Fibroblast of villous mesenchyme (primary cell): ENCODE results near the gene SUGT1. TPM values are rescaled to one million over a fixed set of nuclear protein-coding genes. Genes with fewer than 3 reads are reported as not detected.
A peak's percentile ranks its signal among the peaks of the same experiment; 100 is the strongest.
"Not testable (repeated sequence)": the region's sequence is repeated elsewhere in the genome, so short reads cannot be mapped to it uniquely, and the experiment has no call there.

Experiments used
- DNase-seq: peaks from one replicate; pipeline ENCODE4 v3.0.0-alpha.2; 2010; ENCODE audit warnings: low read depth
- H3K4me3 ChIP-seq: 2 replicates; pipeline ENCODE4 v1.5.1; 2011; ENCODE audit warnings: low read depth, mild to moderate bottlenecking, low read length
- total RNA-seq: library from RNA; depleted of rRNA; stranded (reverse); fragments of >200 nt; gene quantifications from 2 replicates; pipeline ENCODE4 v1.2.3, GENCODE V29; 2012
- TF ChIP-seq, protein P1 (sequence below): IDR thresholded peaks from 2 replicates; pipeline ENCODE4 v1.5.1; 2012; ENCODE audit warnings: low read depth, mild to moderate bottlenecking, low read length; ENCODE audit not compliant: insufficient read depth

SUGT1 gene
- total RNA-seq, result 36.4 and 47.1 TPM in 2 replicates

DNA sequence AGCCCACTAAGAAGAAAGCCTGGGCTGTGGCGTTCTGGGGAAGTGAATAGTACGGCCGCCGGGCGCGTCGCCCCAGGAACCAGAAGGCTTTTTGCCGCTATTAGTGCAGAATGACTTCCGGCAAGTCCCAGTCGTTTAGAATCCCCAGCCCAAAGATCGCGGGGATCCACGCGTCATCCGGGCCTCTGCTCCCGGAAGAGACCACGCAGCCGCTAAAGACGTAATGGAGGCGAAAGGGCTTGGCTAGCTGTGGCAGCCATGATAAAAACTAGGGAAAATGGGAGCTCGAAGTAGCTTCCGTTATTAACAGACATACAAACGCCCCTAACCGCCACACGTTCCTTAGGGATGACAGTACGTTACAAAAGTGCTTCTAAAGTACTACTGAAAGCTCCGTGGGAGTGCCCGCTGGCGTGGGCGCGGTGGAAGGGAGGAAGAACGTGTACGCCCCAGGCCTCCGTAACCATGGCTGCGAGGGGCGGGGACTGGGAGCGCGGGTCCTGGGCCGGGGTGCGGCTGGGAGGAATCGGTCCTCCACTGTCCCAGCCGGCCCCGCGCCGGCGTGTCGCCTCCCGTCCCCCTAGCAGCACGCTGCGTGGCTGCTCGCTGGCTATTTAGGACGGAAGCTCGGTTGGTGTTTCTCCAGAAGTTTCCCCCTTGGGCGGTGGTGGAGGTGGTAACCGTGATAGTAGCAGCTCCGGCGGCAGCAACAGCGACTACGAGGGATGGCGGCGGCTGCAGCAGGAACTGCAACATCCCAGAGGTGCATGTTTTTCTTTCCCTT lies at the start of gene SUGT1:
SUGT1 (plus strand) TSS at position 641 of the 784 bp plus-strand sequence; CDS start at position 726, 85 bp downstream.
- peak within 1 kb of the TSS; percentile 98 for H3K4me3 ChIP-seq
- TF ChIP-seq, protein P1, sequence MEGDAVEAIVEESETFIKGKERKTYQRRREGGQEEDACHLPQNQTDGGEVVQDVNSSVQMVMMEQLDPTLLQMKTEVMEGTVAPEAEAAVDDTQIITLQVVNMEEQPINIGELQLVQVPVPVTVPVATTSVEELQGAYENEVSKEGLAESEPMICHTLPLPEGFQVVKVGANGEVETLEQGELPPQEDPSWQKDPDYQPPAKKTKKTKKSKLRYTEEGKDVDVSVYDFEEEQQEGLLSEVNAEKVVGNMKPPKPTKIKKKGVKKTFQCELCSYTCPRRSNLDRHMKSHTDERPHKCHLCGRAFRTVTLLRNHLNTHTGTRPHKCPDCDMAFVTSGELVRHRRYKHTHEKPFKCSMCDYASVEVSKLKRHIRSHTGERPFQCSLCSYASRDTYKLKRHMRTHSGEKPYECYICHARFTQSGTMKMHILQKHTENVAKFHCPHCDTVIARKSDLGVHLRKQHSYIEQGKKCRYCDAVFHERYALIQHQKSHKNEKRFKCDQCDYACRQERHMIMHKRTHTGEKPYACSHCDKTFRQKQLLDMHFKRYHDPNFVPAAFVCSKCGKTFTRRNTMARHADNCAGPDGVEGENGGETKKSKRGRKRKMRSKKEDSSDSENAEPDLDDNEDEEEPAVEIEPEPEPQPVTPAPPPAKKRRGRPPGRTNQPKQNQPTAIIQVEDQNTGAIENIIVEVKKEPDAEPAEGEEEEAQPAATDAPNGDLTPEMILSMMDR, result peak; percentile 62
- peak; percentile 98 for DNase-seq

DNA sequence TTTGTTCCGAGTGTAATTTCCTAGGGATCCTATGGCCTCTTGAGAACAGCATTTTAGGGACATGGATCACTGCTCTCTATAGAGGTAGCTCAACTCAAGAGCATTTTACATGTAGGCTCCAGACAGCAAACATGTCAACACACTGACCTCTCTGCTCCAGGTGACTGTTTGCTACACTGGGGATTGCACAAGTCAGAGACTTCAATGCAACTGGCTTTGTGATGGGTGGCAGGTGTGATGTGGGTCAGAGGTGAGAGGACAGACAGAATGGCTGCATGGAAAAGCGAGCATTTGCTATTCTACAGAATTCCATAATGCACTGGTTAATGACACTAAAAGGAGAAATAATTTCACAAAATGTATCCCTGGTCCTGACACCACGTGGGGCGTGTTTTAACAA lies 49.3 kb upstream of the SUGT1 start:
- DNase-seq, H3K4me3 ChIP-seq: not testable (repeated sequence)

DNA sequence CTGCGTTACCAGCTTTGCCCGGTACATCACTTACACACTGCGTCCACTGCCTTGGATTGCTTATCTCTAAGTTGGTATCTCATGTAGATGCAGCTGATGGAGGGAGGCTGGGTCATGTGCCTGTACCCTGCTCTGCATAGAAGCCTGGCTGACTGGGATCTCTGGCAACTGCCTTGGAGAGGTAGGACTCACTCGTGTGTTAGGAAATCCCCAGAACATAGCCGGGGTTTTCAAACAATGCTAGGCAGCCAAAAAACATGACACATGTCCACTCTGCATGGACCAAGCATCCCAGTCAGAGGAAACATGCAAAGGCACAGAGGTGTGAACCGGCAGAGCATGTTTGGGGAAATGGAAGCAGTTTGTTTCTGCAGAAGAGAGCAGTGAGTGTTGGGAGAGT lies 46.5 kb upstream of the SUGT1 start:
- H3K4me3 ChIP-seq, DNase-seq: not testable (repeated sequence)

GRCh38 chr13:52606795-52607194 lies 45.8 kb upstream of the SUGT1 start:
- H3K4me3 ChIP-seq, result not testable (repeated sequence)
- peak; percentile 69 for DNase-seq

GRCh38 chr13:52608184-52608583 lies 44.5 kb upstream of the SUGT1 start:
- H3K4me3 ChIP-seq, DNase-seq: not testable (repeated sequence)

DNA sequence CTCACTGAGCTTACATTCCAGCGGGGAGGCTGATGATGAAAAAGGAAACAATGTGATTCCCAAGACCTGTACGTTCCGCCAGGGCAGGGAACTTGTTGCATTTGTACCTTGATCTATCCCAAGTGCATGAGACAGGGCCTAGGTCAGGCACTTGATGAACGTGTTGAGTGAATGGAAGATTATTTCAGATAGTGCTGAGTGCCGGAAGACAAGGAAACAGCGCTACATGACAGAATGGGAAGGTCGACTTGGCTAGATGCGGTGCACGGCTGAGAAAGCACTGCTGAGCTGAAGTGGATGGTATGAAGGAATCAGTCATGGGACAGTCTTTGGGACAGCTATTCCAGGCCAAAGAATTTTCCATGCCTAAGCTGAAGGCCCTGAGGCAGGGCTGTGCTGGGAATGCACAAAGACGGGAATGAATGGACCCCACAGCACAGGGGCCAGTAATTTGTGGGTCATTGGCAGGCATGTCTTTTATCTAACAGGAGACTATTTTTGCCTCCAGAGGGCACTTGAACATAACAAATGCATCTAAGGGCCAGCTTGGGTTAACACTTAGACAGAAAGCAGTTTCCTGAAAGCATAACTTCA lies 43.5 kb upstream of the SUGT1 start:
- peak; percentile 61 for DNase-seq
- TF ChIP-seq, protein P1, result peak; percentile 46
- not testable (repeated sequence) for H3K4me3 ChIP-seq

GRCh38 chr13:52610158-52610557 lies 42.5 kb upstream of the SUGT1 start:
- DNase-seq, H3K4me3 ChIP-seq: not testable (repeated sequence)

DNA sequence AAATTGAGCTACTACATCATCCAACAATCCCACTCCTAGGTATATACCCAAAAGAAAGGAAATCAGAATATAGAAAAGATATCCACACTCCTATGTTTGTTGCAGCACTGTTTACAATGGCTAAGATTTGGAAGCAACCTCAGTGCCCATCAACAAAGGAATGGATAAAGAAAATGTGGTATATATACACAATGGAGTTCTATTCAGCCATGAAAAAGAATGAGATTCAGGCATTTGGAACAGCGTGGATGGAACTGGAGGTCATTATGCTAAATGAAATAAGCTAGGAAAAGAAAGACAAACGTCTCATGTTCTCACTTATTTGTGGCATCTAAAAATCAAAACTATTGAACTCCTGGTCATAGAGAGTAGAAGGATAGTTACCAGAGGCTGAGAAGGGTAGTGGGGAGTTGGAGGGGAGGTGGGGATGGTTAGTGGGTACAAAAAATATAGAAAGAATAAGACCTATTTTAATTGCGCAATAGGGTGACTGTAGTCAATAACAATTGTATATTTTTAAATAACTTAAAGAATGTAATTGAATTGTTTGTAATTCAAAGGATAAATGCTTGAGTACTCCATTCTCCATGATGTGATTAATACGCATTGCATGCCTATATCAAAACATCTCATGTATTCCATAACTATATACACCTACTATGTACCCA lies 37.4 kb upstream of the SUGT1 start:
- H3K4me3 ChIP-seq, result no peak overlapping the region
- TF ChIP-seq, protein P1, result no peak
- DNase-seq, result no peak

DNA sequence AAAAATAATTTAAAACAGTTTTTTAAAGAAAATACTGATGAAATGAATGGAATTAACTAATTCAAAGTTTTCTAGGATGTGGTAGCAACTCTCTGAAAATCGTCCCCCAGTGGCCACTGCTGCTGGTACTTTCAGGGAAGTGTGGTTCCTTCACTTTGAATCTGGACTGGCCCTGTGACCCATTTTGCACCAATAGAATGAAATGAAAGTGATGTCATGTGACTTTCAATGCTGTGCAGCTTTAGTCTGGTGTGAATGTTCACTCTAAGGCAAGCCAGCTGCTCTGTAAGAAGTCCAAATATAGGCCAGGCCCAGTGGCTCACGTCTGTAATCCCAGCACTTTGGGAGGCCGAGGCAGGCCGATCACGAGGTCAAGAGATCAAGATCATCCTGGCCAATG lies 36.8 kb upstream of the SUGT1 start:
- no peak overlapping the region for H3K4me3 ChIP-seq
- no peak for DNase-seq
- TF ChIP-seq, protein P1, result no peak
